HepG2 (cell line): ENCODE data around the gene FOCAD. TPM values are rescaled to one million over a fixed set of nuclear protein-coding genes. Genes with fewer than 3 reads are reported as not detected.

ENCODE experiments used
- EEA1 ChIP-seq: sonication (generic); formaldehyde crosslinking; IDR thresholded peaks from 2 replicates; pipeline ENCODE4 v1.5.1; 2020; ENCODE audit warnings: mild to moderate bottlenecking, missing genetic modification reagents, borderline replicate concordance
- NFYB ChIP-seq: sonication (generic); formaldehyde crosslinking; IDR thresholded peaks from 2 replicates; pipeline ENCODE4 v1.4.0; 2020; ENCODE audit warnings: missing genetic modification reagents
- SRSF1 ChIP-seq: fragments of 200-400 bp; formaldehyde crosslinking; optimal IDR thresholded peaks from 2 replicates; pipeline ENCODE3; 2017; ENCODE audit warnings: mild to moderate bottlenecking, low read depth, low read length, moderate library complexity
- ZBTB7A ChIP-seq: sonication (generic); formaldehyde crosslinking; IDR thresholded peaks from 2 replicates; pipeline ENCODE4 v1.8.0; 2022; ENCODE audit warnings: mild to moderate bottlenecking, missing genetic modification reagents
- ZNF549 ChIP-seq: sonication (generic); formaldehyde crosslinking; IDR thresholded peaks from 2 replicates; pipeline ENCODE4 v1.5.0; 2020; ENCODE audit warnings: missing genetic modification reagents
- ZNF850 ChIP-seq: sonication (generic); formaldehyde crosslinking; conservative IDR thresholded peaks from 2 replicates; pipeline ENCODE4 v1.9.0; 2021; ENCODE audit warnings: mild to moderate bottlenecking, missing genetic modification reagents
- polyA plus RNA-seq, 8 experiments: library from polyadenylated mRNA; depleted of rRNA in 3 of 8; stranded (reverse) in 7 of 8; unstranded in 1 of 8; fragments of >200 nt; fragmentation: Illumina TruSeq in 4 of 8; extraction: Trizol in 4 of 8; gene quantifications; 2 replicates each; pipeline versions ENCODE4 v1.2.1 to v1.2.3, GENCODE V29; 2011 to 2016; ENCODE audit warnings: low read depth in 4 of 8, missing spikeins in 1 of 8, mixed read lengths in 1 of 8; ENCODE audit not compliant: insufficient read depth in 1 of 8
- total RNA-seq, 5 experiments: library from RNA; depleted of rRNA; stranded (reverse); fragments of >200 nt; fragmentation: Illumina TruSeq; extraction: Trizol; gene quantifications; 2 replicates each; pipeline ENCODE4 v1.2.3, GENCODE V29; 2016; ENCODE audit warnings: low read depth in 1 of 5
- TF ChIP-seq, protein P1 (sequence below): sonication (generic); formaldehyde crosslinking; conservative IDR thresholded peaks from 2 replicates; pipeline ENCODE4 v1.4.0; 2020; ENCODE audit warnings: mild to moderate bottlenecking, missing genetic modification reagents, moderate library complexity
- TF ChIP-seq, protein P2 (sequence below): sonication (generic); formaldehyde crosslinking; IDR thresholded peaks from 2 replicates; pipeline ENCODE4 v1.8.0; 2022; ENCODE audit warnings: mild to moderate bottlenecking, missing genetic modification reagents, borderline replicate concordance
- TF ChIP-seq, protein P3 (sequence below), 2 experiments: IDR thresholded peaks; 2 replicates each; pipeline ENCODE4 v1.6.1; 2011 to 2012; ENCODE audit warnings: low read length in 2 of 2, borderline replicate concordance in 1 of 2, low read depth in 1 of 2, mild to moderate bottlenecking in 1 of 2, moderate library complexity in 1 of 2
- TF ChIP-seq, protein P4 (sequence below): sonication (generic); formaldehyde crosslinking; IDR thresholded peaks from 2 replicates; pipeline ENCODE4 v1.4.0; 2020; ENCODE audit warnings: missing genetic modification reagents, borderline replicate concordance

FOCAD gene
- total and polyA plus RNA-seq, 2 of the 13 experiments (the other 11 are each of a cell fraction or from before 2014, with no cell fraction given): 18.0 to 31.1 TPM

DNA sequence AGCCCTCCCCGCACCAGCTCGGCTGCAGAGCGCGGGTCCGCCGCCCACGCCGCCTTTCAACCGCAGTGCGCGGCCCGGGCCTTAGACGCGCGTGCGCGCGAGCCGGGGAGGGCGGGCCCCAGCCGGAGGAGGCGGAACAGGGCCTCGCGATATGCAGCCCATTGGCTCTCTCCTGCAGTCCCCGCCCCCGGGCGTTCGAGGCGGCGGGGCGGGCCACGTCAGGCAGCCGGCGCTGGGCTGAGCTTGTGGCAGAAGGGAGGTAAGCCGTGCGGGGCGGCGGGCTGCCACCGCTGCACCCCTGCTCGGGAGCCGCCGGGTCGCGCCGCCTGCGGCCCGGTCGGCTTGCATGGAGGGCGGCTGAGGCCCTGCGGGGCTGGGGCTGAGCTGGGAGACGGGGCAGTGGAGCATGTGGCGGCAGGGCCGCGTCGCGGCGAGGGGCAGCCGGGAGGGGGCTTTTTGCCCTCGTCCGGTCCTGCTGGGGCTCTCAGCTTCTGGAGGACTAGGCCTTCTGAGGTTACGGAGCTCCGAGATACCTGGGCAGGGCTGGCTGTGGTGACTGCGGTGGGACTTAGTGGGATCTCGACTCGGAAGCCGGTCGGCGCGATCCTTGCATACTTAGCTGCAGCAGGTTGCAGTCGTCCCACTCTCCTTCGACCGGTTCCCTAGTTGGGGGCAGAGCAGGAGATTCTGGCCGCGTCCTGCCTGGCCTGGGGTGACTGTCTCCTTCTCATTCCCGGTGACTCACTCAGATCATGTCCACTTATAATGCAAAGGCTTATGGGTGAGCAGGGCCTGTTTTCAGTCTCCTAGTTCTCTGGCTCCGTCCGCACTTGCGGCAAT is at the start of gene FOCAD (continued):
- TF ChIP-seq, protein P1, sequence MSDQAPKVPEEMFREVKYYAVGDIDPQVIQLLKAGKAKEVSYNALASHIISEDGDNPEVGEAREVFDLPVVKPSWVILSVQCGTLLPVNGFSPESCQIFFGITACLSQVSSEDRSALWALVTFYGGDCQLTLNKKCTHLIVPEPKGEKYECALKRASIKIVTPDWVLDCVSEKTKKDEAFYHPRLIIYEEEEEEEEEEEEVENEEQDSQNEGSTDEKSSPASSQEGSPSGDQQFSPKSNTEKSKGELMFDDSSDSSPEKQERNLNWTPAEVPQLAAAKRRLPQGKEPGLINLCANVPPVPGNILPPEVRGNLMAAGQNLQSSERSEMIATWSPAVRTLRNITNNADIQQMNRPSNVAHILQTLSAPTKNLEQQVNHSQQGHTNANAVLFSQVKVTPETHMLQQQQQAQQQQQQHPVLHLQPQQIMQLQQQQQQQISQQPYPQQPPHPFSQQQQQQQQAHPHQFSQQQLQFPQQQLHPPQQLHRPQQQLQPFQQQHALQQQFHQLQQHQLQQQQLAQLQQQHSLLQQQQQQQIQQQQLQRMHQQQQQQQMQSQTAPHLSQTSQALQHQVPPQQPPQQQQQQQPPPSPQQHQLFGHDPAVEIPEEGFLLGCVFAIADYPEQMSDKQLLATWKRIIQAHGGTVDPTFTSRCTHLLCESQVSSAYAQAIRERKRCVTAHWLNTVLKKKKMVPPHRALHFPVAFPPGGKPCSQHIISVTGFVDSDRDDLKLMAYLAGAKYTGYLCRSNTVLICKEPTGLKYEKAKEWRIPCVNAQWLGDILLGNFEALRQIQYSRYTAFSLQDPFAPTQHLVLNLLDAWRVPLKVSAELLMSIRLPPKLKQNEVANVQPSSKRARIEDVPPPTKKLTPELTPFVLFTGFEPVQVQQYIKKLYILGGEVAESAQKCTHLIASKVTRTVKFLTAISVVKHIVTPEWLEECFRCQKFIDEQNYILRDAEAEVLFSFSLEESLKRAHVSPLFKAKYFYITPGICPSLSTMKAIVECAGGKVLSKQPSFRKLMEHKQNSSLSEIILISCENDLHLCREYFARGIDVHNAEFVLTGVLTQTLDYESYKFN (CRISPR knock-in tag): no peak
- TF ChIP-seq, protein P2, sequence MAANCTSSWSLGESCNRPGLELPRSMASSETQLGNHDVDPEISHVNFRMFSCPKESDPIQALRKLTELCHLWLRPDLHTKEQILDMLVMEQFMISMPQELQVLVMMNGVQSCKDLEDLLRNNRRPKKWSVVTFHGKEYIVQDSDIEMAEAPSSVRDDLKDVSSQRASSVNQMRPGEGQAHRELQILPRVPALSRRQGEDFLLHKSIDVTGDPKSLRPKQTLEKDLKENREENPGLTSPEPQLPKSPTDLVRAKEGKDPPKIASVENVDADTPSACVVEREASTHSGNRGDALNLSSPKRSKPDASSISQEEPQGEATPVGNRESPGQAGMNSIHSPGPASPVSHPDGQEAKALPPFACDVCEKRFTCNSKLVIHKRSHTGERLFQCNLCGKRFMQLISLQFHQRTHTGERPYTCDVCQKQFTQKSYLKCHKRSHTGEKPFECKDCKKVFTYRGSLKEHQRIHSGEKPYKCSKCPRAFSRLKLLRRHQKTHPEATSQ: 0 out of 2 replicates have a peak, but pooled peaks have one; percentile 62
- TF ChIP-seq, protein P3, sequence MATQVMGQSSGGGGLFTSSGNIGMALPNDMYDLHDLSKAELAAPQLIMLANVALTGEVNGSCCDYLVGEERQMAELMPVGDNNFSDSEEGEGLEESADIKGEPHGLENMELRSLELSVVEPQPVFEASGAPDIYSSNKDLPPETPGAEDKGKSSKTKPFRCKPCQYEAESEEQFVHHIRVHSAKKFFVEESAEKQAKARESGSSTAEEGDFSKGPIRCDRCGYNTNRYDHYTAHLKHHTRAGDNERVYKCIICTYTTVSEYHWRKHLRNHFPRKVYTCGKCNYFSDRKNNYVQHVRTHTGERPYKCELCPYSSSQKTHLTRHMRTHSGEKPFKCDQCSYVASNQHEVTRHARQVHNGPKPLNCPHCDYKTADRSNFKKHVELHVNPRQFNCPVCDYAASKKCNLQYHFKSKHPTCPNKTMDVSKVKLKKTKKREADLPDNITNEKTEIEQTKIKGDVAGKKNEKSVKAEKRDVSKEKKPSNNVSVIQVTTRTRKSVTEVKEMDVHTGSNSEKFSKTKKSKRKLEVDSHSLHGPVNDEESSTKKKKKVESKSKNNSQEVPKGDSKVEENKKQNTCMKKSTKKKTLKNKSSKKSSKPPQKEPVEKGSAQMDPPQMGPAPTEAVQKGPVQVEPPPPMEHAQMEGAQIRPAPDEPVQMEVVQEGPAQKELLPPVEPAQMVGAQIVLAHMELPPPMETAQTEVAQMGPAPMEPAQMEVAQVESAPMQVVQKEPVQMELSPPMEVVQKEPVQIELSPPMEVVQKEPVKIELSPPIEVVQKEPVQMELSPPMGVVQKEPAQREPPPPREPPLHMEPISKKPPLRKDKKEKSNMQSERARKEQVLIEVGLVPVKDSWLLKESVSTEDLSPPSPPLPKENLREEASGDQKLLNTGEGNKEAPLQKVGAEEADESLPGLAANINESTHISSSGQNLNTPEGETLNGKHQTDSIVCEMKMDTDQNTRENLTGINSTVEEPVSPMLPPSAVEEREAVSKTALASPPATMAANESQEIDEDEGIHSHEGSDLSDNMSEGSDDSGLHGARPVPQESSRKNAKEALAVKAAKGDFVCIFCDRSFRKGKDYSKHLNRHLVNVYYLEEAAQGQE (IDR thresholded peaks at IDR 0.05; ENCODE audit: borderline replicate concordance in 1 of 2, low read depth in 1 of 2, low read length in 2 of 2): peak in 1 of 2 experiments; percentile 51; a peak in 1 of 4 replicates
- TF ChIP-seq ZBTB7A (CRISPR knock-in tag) (no peak), ZNF549 (CRISPR knock-in tag) (no peak), EEA1 (CRISPR knock-in tag) (0 out of 2 replicates have a peak, but pooled peaks have one; percentile 48), SRSF1 (peak; percentile 78), NFYB (peak; percentile 69), ZNF850 (no peak)
- TF ChIP-seq, protein P4, sequence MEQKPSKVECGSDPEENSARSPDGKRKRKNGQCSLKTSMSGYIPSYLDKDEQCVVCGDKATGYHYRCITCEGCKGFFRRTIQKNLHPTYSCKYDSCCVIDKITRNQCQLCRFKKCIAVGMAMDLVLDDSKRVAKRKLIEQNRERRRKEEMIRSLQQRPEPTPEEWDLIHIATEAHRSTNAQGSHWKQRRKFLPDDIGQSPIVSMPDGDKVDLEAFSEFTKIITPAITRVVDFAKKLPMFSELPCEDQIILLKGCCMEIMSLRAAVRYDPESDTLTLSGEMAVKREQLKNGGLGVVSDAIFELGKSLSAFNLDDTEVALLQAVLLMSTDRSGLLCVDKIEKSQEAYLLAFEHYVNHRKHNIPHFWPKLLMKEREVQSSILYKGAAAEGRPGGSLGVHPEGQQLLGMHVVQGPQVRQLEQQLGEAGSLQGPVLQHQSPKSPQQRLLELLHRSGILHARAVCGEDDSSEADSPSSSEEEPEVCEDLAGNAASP (CRISPR knock-in tag): peak; percentile 27; the same call in 1 of the 2 replicates
